Stomach (tissue), 9 donors: ENCODE results near the gene MINPP1. TPM values are rescaled to one million over a fixed set of nuclear protein-coding genes. Genes with fewer than 3 reads are reported as not detected.

Experiments used
- DNase-seq, 2 donors: peaks; one replicate each; pipeline versions ENCODE4 v3.0.0 to v3.0.0-alpha.2; 2013 to 2019
- H3K27ac ChIP-seq, 5 donors: fragments of 200-600 bp in 4 of 5; sonication (generic) in 4 of 5; one replicate each; pipeline ENCODE4 v1.5.1; 2013 to 2019; ENCODE audit warnings: mild to moderate bottlenecking in 1 of 5, moderate library complexity in 1 of 5
- H3K27me3 ChIP-seq, 3 donors: fragments of 200-600 bp; sonication (generic); one replicate each; pipeline ENCODE4 v1.5.1; 2017 to 2019; ENCODE audit warnings: mixed run types in 1 of 3
- H3K36me3 ChIP-seq, 4 donors: fragments of 200-600 bp; sonication (generic); 1 replicate in 3 of 4; 2 replicates in 1 of 4; pipeline ENCODE4 v1.5.1; 2016 to 2019
- H3K4me1 ChIP-seq, 4 donors: fragments of 200-600 bp; sonication (generic); one replicate each; pipeline ENCODE4 v1.5.1; 2016 to 2019
- H3K4me3 ChIP-seq, 4 donors: fragments of 200-600 bp; sonication (generic) in 3 of 4; one replicate each; pipeline ENCODE4 v1.5.1; 2016 to 2019; ENCODE audit warnings: mild to moderate bottlenecking in 1 of 4
- H3K9me3 ChIP-seq, 4 donors: fragments of 200-600 bp; sonication (generic); one replicate each; pipeline ENCODE4 v1.5.1; 2016 to 2019
- CTCF ChIP-seq, 7 experiments: fragments of 450-650 bp in 4 of 7; fragments of 200-600 bp in 3 of 7; sonication (generic) in 3 of 7; IDR thresholded peaks; one replicate each; pipeline ENCODE4 v1.5.1; 2016 to 2019; ENCODE audit warnings: antibody characterized with exemption in 7 of 7, control low read depth in 2 of 7, mild to moderate bottlenecking in 1 of 7
- EP300 ChIP-seq: sonication (generic); formaldehyde crosslinking; IDR thresholded peaks from one replicate; pipeline ENCODE4 v1.6.1; 2017; ENCODE audit warnings: antibody characterized with exemption
- POLR2A ChIP-seq, 4 donors: fragments of 450-650 bp; IDR thresholded peaks; one replicate each; pipeline ENCODE4 v1.6.1; 2016; ENCODE audit warnings: antibody characterized with exemption in 4 of 4, control low read depth in 2 of 4, mild to moderate bottlenecking in 1 of 4, moderate library complexity in 1 of 4
- POLR2AphosphoS5 ChIP-seq, 3 donors: sonication (generic); formaldehyde crosslinking; IDR thresholded peaks; one replicate each; pipeline ENCODE4 v1.6.1; 2016; ENCODE audit warnings: antibody characterized with exemption in 3 of 3
- WGBS, 5 donors: extraction: QIAGEN DNeasy Blood & Tissue Kit in 3 of 5; methylation state at CpG; one replicate each; pipeline versions ENCODE4 v1.1.5 to v1.1.7; 2013 to 2018; 5-methylcytosine and 5-hydroxymethylcytosine counted together
- intact Hi-C: fragments of 100-400 bp; cut with DNase I; formaldehyde crosslinking; loops from one replicate; pipeline ENCODE4 v1.15.1; 2023; ENCODE audit warnings: low total_unique reads
- polyA plus RNA-seq, 3 donors: library from polyadenylated mRNA; stranded (reverse); fragments of 200-250 nt; gene quantifications; one replicate each; pipeline ENCODE4 v1.2.3, GENCODE V29; 2013
- total RNA-seq, 5 donors: library from RNA; depleted of rRNA; stranded (reverse); fragments of >200 nt; gene quantifications; one replicate each; pipeline versions ENCODE4 v1.1.0 to v1.2.3, GENCODE V29; 2014 to 2016
- donor health status: healthy with polysubstance abuse.
- donor health status: Bipolar disorder and iron deficiency.
- donor health status: healthy.

Gene MINPP1
- total and polyA plus RNA-seq, 8 donors, result 0.89 to 19.4 (median 6.6) TPM

- intact Hi-C loops, result no loop called here
- H3K4me1 ChIP-seq, result peaks cover 8 to 40% (median 24%) of the 10 kb centered on the region in 4 donors
- peaks cover 0 to 7% (median 6%) of the 10 kb centered on the region in 4 donors for H3K36me3 ChIP-seq
- DNase-seq, result no peak
- H3K27ac ChIP-seq, result peak overlapping the region; percentile 68 to 89 (median 79)
- no peaks in the 10 kb centered on the region for H3K27me3 ChIP-seq
- no peaks in the 10 kb centered on the region for H3K9me3 ChIP-seq
- TF ChIP-seq POLR2AphosphoS5 (IDR thresholded peaks at IDR 0.05) (no peak), POLR2A (IDR thresholded peaks at IDR 0.05) (no peak), EP300 (no peak), CTCF (IDR thresholded peaks at IDR 0.05) (no peak)
- WGBS, 5 donors, result 5 to 9% (median 8%) methylated on average over 9 to 10 of the region's 10 CpGs
- H3K4me3 ChIP-seq, result peak overlapping the region; percentile 69 to 96 (median 90)
Measured at GRCh38 chr10:87504307-87504639, 420 bp upstream of the MINPP1 start.

GRCh38 chr10:87505366-87506111 is 846 bp downstream of the MINPP1 start:
- H3K4me3 ChIP-seq, result peak overlapping the region; percentile 69 to 96 (median 90)
- H3K36me3 ChIP-seq, result peaks cover 0 to 20% (median 18%) of the 10 kb centered on the region in 4 donors
- peaks cover 8 to 37% (median 24%) of the 10 kb centered on the region in 4 donors for H3K4me1 ChIP-seq
- intact Hi-C loops, result no loop called here
- 1 to 4% (median 1%) methylated on average over 26 to 41 of the region's 41 CpGs for WGBS, 5 donors
- TF ChIP-seq EP300 (no peak), CTCF (IDR thresholded peaks at IDR 0.05) (peak in 4 of 7 experiments; percentile 30 to 46 (median 37))
- no peaks in the 10 kb centered on the region for H3K9me3 ChIP-seq
- H3K27me3 ChIP-seq, result no peaks in the 10 kb centered on the region
- peak overlapping the region; percentile 68 to 89 (median 79) for H3K27ac ChIP-seq
- DNase-seq, result peak; percentile 62 to 85

GRCh38 chr10:87506956-87507355 is 2.3 kb downstream of the MINPP1 start:
- no peak overlapping the region for H3K4me3 ChIP-seq
- H3K36me3 ChIP-seq, result peaks cover 0 to 34% (median 28%) of the 10 kb centered on the region in 4 donors
- intact Hi-C loops, result no loop called here
- H3K27ac ChIP-seq, result no peak overlapping the region
- peaks cover 8 to 36% (median 24%) of the 10 kb centered on the region in 4 donors for H3K4me1 ChIP-seq
- no peak for TF ChIP-seq POLR2A (IDR thresholded peaks at IDR 0.05)
- TF ChIP-seq CTCF (IDR thresholded peaks at IDR 0.05), result no peak
- TF ChIP-seq EP300, result no peak
- no peak for TF ChIP-seq POLR2AphosphoS5 (IDR thresholded peaks at IDR 0.05)
- no peaks in the 10 kb centered on the region for H3K9me3 ChIP-seq
- no peaks in the 10 kb centered on the region for H3K27me3 ChIP-seq
- WGBS, 5 donors, result 79 to 88% (median 85%) methylated on average over 3 of the region's 3 CpGs
- DNase-seq, result no peak

GRCh38 chr10:87507879-87508483 is 3.3 kb downstream of the MINPP1 start:
- peaks cover 1 to 44% (median 36%) of the 10 kb centered on the region in 4 donors for H3K36me3 ChIP-seq
- H3K27me3 ChIP-seq, result no peaks in the 10 kb centered on the region
- intact Hi-C loops, result no loop called here
- TF ChIP-seq EP300 (no peak), POLR2A (IDR thresholded peaks at IDR 0.05) (no peak), CTCF (IDR thresholded peaks at IDR 0.05) (no peak), POLR2AphosphoS5 (IDR thresholded peaks at IDR 0.05) (no peak)
- 80 to 85% (median 85%) methylated on average over 5 of the region's 5 CpGs for WGBS, 5 donors
- H3K4me3 ChIP-seq, result no peak overlapping the region
- H3K4me1 ChIP-seq, result peaks cover 8 to 36% (median 24%) of the 10 kb centered on the region in 4 donors
- H3K9me3 ChIP-seq, result no peaks in the 10 kb centered on the region
- no peak overlapping the region for H3K27ac ChIP-seq
- DNase-seq, result no peak
